GM18526 (cell line): Measurements from ENCODE around the gene KRTAP9-9.
"Not testable (repeated sequence)": the region's sequence is repeated elsewhere in the genome, so short reads cannot be mapped to it uniquely, and the experiment has no call there.

Source experiments
- POLR2A ChIP-seq: IDR thresholded peaks from 3 replicates; pipeline ENCODE4 v1.6.1; 2011; ENCODE audit not compliant: insufficient read length; ENCODE audit errors: extremely low read depth

Gene KRTAP9-9

GRCh38 chr17:41256291-41256685 lies 1.1 kb downstream of the KRTAP9-9 start:
- no peak for TF ChIP-seq POLR2A

DNA sequence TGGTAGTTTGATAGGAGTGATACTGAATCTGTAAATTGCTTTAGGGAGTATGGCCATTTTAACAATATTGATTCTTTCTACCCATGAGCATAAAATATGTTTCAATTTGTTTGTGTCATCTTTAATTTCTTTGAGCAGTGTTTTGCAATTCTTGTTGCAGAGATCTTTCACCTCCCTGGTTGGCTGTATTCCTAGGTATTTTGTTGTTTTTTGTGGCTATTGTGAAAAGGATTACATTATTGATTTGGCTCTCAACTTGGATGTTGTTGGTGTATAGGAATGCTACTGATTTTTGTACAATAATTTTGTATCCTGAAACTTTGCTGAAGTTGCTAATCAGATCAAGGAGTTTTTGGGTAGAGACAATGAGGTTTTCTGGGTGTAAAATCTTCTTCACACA lies 3.2 kb downstream of the KRTAP9-9 start:
- TF ChIP-seq POLR2A: no peak

GRCh38 chr17:41263212-41263611 lies 8.0 kb downstream of the KRTAP9-9 start:
- TF ChIP-seq POLR2A: no peak

DNA sequence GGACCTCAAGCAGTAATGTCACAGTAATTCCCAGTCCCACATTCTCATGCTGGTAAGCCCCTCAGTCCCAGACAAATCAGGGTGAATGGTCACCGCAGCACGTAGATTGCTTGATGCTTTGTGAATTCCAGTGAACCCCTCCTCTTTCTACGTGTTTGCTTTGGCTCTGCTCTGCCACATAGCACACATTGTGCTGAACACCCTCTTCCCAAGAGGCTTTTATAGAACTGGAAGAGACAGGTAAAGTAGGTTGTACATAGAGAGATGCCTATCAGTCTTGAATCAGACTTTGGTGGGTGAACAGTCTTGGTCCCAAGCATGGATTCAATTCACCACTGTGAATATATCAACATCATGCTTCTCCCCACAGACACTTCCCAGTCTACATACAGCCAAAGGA lies 9.4 kb downstream of the KRTAP9-9 start:
- no peak for TF ChIP-seq POLR2A

DNA sequence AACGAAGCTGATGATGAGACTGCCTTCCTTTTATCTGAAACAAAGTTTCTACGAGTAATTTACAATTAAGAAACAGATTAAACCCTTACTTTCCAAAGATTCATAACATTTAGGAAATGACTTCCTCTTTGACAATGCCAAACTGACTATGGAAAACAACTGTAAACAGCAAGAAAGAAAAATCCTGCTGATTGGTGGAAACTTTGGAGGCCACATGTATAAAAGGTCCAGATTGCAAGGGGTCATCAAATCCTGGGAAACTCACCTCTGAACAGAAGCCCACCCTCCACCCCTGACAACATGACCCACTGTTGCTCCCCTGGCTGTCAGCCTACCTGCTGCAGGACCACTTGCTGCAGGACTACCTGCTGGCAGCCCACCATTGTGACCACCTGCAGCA lies 9.9 kb downstream of the KRTAP9-9 start, which contains the start of gene KRTAP9-6:
Gene KRTAP9-6 (plus strand): TSS at position 301 of the 400 bp plus-strand sequence. CDS start 0 bp downstream, at position 301.
- TF ChIP-seq POLR2A: no peak

DNA sequence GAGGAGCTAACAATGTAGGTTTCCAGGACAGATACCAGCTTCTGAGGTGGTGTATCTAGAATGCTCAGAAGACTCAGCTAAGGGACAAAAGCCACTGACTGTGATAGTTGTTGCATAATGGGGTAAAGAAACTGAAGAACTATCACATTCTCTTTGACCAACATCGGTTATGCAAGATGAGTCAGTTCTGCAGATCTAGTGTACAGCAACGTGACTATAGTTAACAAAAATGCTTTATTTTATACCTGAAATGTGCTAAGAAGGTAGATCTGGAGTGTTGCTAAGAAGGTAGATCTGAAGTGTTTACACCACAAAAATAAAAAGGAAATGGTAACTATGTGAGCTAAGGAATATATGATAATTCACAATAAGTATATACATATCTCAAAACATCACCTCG lies 12.5 kb downstream of the KRTAP9-9 start:
- TF ChIP-seq POLR2A: no peak

- no peak for TF ChIP-seq POLR2A
Measured at GRCh38 chr17:41271858-41272257, 16.7 kb downstream of the KRTAP9-9 start.

DNA sequence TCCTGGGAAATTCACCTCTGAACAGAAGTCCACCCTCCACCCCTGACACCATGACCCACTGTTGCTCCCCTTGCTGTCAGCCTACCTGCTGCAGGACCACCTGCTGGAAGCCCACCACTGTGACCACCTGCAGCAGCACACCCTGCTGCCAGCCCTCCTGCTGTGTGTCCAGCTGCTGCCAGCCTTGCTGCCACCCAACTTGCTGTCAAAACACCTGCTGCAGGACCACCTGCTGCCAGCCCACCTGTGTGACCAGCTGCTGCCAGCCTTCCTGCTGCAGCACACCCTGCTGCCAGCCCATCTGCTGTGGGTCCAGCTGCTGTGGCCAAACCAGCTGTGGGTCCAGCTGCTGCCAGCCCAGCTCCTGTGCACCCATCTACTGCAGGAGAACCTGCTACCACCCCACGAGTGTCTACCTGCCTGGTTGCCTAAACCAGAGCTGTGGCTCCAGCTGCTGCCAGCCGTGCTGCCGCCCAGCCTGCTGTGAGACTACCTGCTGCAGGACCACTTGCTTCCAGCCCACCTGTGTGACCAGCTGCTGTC lies 20.5 kb downstream of the KRTAP9-9 start, which contains the start of gene KRTAP9-7:
Gene KRTAP9-7 (plus strand): TSS at position 51 of the 543 bp plus-strand sequence. CDS start 0 bp downstream, at position 51.
- TF ChIP-seq POLR2A: not testable (repeated sequence)

GRCh38 chr17:41278176-41278955 lies 23.2 kb downstream of the KRTAP9-9 start:
- no peak for TF ChIP-seq POLR2A

DNA sequence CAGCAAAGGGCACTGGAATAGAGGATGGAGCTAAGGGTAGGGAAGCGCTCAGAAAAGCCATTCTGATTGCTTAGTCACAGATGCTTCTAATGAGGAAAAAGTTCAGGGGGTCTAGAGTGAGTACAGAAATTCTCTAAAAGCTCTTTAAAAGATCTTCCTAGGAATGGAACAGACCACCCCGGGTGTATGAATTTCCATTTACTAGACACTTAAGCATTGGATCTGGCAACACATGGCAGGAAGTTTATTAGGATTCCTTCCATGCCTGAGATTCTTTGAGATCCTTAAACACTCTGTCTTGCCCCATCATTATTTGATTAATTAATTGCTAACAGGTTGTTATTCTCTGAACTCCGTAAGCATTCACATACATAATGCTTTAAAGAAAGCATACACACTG lies 28.9 kb downstream of the KRTAP9-9 start:
- no peak for TF ChIP-seq POLR2A

GRCh38 chr17:41284546-41284945 lies 29.4 kb downstream of the KRTAP9-9 start:
- no peak for TF ChIP-seq POLR2A

DNA sequence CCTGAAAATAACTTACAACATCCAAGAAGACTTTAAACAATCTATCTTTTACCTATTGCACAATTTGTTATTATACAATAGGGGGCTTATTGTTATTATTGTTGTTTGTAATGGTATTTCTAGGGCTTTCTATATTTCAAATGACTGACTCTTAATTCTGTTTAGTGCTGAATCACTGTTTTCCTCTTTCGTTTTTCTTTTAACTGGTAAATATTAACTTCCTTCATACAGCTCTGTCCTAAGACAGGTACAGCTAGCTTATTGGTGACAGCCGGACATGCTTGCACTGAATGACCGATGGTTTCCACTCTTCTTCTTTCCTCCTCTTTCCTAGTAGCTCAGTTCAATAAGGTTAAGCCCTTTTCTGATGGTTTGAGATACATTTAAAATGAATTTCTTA lies 31.9 kb downstream of the KRTAP9-9 start:
- TF ChIP-seq POLR2A: no peak

- TF ChIP-seq POLR2A: no peak
Measured at GRCh38 chr17:41294016-41294415, 38.8 kb downstream of the KRTAP9-9 start.

DNA sequence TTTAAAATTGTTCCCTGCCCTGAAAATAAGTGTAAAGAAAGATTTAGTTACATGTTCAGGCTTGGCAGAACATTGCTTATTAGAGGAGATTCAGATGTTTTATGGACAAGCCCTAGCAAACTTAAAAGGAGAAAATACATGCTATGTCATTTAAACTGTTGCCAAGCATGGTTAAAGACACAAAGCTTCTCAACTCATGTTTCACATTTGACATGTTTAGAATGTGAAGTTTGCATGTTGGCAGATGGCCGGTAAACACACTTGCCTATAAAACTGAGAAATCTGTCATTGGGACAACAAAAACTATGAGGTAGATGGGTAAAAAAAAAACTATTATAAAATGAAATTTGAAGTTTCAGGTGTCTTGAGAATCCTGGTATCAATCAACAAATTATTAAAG lies 41.7 kb downstream of the KRTAP9-9 start:
- no peak for TF ChIP-seq POLR2A

DNA sequence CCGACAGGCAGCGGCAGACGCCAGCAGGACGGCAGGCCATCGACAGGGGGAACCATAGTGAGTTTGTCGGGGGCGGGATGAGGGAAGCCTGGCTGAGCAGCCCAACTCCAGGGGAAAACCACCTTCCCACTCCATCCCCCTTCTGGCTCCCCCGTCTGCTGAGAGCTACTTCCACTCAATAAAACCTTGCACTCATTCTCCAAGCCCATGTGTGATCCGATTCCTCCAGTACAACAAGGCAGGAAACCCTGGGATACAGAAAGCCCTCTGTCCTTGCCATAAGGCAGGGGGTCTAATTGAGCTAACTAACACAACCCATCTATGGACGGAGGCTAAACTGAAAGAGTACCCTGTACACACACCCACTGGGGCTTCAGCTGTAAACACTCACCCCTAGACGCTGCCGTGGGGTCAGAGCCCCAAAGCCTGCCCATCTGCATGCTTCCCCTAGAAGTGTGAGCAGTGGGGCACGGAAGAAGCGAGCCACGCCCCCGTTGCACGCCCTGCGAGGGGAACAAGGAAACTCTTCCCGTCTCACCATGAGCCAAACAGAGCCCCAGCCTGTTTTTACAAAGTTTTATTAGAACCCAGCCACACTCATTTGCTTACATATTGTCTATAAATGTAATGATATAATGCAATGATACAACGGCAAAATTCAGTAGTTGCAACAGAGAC lies 43.4 kb downstream of the KRTAP9-9 start:
- no peak for TF ChIP-seq POLR2A

DNA sequence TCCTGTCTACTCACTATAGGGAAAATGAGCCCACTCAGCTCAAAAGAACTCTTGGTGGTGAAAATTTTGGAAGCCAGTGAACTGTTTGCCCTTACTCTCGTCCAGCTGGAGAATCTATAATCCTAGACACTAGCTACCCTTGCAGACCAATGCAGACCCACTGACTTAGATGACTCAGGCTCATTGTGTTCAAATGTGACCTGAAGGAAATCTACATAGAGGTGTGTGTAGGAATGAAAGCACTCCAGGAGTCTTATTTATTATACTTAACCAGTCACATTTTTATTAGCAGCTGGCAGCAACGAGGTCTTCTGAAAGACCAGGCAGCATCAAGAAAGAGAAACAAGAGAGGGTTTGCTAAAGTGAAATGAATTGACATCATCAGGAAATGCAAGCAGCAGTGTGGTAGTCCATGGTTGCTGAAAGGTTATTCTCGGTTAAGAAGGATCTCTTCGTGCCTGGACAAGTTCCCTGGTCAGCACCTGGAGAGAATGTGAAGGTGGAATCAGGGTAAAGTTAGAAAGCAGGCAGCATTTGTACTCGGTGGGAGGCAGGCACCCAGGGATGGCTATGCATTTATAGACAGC lies 46.1 kb downstream of the KRTAP9-9 start:
- TF ChIP-seq POLR2A: no peak
